Activated CD4-positive, alpha-beta T cell treated with anti-CD3 and anti-CD28 coated beads for 24 hours (primary cell): ENCODE measurements around the gene HES7.

ENCODE experiments used
- DNase-seq, 2 donors: peaks; one replicate each; pipeline ENCODE4 v3.0.0-alpha.2; 2020; ENCODE audit warnings: low read depth in 2 of 2

The HES7 gene

DNA sequence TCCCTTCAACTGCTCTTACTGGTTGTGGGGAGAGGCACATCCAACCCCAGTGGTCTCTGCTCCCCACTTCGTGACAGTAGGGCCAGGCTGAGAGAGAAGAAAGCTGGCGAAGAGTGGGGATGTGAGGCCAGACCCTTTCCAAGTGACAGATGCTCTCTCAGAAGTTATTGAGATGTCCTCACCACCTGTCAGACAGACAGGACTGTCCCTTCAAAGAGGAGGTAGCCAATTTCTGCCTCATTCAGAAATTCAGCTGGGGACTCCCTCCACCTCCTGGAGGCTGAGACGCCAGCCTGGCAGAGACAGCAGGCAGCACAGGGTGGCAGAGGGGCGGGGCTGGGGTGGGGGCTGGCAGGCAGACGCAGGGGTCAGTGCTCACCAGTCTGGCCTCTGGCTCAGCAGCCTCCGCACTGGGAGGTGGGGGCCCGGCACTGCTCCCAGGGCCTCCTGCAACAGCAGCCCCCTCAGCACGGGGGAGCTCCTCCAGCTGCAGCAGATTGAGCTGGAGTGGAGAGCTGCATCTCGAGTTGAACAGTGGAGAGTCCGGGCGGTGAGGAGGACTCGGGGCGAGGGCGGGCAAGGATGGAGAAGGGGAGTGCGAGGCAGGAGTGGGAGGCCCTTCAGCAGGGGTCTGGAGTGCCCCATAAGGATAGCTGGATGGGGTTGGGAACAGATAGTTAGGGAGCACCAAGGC lies 19.1 kb upstream of the HES7 start:
- DNase-seq = no peak

- no peak for DNase-seq
Observed at GRCh38 chr17:8142158-8142886, 18.4 kb upstream of the HES7 start.

- DNase-seq = no peak
Observed at GRCh38 chr17:8141741-8142140, 17.8 kb upstream of the HES7 start.

- DNase-seq = no peak
Observed at GRCh38 chr17:8141045-8141444, 17.1 kb upstream of the HES7 start.

DNA sequence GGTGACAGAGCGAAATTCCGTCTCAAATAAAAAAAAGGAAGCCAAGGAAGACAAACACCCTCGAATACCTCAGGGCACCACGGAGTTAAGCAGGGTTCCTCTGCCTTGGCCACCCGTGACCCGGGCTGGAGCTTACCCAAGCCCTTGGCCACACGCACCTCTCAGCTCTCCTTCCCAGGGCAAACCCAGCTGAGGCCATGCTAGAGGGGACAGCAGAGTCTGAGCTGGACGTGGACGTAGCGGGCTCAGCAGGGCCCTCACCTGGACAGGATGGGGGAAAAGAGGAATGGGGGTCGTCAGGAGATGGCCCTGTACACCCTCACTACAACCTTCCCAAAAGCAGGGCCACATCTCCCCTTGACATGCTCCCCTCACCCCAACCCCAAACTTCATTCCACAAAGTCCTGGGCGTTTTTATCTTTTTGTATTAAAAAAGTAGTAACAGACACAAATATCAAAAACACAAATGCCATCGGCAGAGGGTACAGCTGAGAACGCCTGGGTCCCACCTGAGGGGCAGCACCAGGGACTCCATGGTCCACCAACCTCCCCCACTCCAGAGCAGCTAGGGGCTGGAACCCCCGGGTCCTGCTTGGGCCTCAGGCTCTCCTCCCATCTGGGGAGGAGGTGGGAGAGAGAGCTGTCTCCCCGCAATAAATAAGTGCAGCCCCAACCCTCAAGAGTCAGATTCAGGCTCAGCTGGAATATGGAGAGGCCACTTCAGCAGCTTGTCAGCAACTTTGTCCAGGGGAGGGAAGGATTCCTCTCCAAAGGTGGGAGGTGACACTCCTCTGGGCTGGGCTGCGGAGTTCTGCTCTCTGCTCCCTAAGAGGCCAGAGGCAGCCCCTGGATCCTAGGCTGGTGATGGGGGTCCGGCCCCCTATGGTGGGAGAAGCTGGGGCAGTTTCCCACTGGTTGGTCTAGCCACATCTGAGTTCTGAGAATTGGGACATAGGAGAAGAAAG lies 16.4 kb upstream of the HES7 start:
- DNase-seq = no peak

DNA sequence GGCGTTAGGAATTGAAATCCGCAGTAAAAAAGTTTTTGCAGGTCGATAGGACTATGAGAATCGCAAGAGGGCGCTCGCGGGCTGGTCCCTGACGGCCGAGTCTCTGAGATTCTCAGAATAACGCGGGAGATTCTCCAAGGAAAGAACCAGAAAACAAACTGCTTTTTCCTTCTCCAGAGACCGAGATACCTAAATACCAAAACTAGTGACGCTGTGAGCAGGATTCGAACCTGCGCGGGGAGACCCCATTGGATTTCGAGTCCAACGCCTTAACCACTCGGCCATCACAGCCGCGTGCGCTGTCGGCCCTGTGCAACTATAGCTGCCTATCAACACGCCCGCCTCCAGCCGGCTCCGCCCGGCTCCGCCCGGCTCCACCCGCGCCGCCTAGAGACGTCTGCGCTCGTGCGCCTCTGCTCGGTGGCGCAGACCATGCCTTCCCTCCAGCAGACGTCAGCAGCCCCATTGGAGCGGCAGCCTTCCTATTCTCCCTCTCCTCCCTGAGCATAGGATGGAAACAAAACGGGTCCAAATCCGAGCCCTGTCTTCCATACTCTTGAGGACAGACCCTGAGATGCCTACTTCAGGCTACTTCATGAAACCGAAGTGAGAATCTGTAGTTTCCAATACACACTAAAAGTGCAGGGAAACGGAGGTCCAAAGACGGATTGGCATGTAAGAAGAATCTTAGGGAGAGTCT lies 14.9 kb upstream of the HES7 start:
- DNase-seq = peak; percentile 97 to 98

GRCh38 chr17:8138374-8138671 lies 14.4 kb upstream of the HES7 start:
- DNase-seq = no peak

- no peak for DNase-seq
Observed at GRCh38 chr17:8137645-8138373, 13.9 kb upstream of the HES7 start.

DNA sequence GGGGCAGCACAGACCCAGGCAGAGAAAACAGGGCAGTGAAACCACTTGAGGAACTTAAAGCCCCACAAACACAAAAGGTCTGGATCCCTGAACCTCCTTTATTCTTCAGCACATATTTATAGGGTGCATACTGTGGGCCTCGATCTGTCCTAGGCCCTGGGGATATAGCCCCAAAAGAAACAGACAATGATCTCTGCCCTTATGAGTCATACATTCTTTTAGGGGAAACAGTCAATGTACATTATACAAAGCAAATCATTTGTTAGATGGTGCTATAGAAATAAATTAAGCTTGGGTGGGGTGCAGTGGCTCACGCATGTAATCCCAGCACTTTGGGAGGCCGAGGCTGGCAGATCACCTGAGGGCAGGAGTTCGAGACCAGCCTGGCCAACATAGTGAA lies 10.0 kb upstream of the HES7 start:
- DNase-seq = no peak

- DNase-seq = no peak
Observed at GRCh38 chr17:8133399-8133798, 9.5 kb upstream of the HES7 start.

GRCh38 chr17:8131844-8132441 lies 8.0 kb upstream of the HES7 start:
- DNase-seq = no peak

DNA sequence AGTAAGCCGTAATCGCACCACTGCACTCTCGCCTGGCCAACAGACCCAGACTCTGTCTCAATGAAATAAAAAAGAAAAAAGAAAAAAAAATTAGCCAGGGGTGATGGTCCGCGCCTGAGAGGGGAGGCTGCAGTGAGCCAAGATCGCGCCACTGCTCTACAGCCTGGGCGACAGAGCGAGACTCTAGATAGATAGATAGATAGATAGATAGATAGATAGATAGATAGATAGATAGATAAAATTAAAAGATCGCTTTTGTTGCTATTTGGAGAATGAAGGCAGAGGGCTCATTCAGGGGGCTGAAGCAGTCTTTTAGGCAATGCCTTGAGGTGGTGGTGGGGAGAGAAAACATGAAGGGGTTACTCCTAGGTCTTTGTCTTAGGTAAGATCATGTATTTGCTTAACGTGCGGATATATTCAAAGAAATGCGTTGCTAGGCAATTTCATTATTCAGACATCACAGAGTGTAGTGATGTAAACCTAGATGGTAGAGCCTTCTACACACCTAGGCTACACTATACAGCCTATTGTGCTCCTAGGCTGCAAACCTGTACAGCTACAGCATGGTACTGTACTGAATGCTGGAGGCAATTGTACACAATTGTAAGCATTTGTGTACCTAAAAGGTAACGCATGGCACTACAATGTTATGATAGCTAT lies 4.3 kb upstream of the HES7 start:
- no peak for DNase-seq

- peak in 1 of 2 donors; percentile 51 for DNase-seq
Observed at GRCh38 chr17:8126491-8127066, 2.7 kb upstream of the HES7 start.

- DNase-seq = no peak
Observed at GRCh38 chr17:8125947-8126490, 2.1 kb upstream of the HES7 start.

DNA sequence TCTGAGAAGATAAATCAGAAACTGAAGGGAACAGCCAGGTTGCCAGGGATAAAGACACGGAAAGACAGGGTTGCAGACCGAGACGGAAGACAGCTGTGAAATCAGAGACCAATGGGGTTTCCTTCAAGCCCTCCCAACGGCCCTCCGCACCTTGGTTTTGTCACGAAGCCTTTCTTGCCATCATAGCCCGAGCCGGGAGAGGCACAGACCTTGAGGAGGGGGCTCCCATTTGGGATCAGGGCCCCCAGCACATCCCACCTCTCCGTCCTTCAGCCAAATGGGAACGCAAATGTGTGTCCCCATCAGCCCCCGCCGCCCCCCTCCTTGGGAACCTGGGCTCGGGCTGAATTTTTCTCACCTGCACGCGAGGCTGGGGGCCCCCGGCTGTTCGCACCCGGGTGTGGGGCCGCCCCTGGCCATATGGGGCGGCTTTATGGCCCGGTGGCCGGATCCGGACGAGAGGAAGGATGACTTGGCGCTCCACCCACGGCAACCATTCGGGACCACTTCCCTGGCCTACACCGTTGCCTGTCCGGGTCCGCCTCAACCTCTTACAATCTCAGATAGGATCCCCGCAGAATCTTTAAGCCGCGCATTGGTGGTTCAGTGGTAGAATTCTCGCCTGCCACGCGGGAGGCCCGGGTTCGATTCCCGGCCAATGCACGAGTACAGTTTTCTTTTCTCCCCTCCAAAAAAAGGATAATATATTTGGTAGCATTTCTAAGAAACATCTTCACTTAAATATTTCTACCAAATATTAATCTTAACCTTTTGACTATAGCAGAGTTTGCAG lies 1.4 kb upstream of the HES7 start:
- DNase-seq = peak; percentile 88 to 91

DNA sequence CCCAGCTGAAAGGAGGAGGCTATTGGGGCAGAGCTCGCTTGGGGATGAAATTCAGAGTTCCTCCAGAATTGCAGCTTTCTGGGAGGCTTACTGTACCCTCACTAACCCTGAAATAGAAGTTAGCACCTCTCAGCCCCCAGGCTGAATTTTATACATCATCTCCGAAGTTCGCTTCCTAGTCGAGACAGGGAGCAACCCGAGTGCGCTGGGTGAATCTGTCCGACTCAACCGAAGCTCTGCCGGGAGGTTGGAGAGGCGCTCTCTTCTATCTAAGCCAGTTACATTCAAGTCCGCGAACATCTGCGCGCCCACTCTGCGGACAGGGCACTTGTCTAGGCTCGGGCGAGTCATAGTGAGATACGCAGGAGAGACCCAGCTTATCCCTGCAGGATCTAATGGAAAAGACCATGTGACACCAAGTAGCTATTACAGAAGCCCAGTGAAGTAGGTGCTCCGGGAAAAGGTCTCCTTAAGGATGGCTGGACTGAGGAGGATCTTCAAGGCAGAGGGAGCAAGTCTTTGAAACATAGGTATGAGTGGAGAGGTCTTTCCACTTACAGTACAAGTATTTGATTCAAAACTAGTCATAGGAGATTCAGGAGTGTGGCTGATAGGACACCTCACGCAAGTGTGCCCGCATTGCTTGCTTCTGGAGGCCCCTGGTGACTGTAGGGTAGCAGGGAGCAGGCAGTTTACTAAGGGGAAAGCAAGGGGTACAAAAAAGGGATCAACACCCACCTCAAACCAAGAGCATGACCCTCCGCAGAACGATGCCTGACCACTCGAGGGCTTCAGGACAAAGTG lies 646 bp upstream of the HES7 start:
- no peak for DNase-seq

- no peak for DNase-seq
Observed at GRCh38 chr17:8122924-8123694, 797 bp downstream of the HES7 start.
